ENCODE results near the gene ZFAND2A.

The ZFAND2A gene

DNA sequence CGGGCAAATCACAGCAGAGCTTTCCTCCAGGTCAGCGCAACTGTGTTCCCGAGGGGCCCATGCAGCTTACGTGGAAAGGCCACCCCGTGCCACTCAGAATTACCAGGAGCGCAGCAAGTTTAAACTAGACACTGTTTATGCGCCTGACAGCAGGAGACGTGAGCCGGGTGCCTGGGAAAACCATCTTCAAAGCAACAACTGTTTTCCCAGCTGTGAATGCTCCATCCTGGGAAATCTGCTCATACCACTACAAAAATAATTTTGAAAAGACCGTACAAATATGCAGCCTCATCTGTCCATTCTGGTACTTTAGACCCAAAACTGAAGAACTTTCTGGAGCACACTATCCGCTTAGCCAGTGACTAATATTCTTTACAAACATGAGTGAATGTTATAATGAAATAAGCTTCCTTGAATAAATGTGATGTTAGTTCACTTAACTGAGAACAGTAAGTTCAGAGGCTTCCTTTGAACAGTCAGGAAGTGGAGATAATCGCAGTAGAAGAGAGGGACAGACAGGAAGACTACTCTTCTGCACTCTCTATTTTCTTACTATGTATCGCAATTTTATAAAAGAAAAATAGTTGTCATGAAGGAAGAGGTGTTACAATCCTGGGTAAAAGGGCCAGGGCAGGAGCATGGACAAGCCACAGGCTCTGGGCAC lies 55.3 kb downstream of the ZFAND2A start:
- DNase-seq, result no peak

DNA sequence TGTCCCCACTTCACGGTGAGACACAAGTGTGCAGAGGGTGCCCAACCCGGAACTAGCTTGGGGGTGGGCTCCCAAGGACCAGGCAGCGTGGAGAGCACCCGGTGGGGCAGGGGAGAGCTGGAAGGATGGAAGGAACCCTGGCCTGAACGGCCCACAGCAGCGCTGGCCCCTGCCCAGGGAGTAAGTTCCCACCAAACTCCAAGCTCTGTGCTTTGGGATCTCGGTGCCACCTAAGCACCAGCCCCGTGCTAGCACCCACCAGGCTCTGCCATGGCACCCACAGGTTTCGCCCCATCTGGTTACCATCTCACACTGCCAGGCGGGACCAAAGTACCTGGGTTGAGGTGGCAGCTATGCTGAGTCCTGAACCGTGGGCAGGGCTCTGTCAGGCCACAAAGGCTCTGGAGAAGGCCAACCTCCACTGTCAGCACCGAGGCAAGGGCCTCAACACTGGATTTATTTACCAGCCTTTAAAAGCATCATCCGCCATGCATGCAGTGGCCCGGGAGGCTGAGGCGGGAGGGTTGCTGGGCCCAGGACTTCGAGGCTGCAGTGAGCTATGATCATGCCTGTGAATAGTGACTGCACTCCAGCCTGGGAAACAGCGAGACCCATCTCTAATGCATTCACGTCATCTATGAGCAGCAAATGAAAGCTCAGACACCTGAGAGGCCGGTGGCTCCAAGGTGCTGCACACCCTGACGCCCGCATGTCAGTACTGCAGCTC lies 56.0 kb downstream of the ZFAND2A start:
- DNase-seq, result no peak

DNA sequence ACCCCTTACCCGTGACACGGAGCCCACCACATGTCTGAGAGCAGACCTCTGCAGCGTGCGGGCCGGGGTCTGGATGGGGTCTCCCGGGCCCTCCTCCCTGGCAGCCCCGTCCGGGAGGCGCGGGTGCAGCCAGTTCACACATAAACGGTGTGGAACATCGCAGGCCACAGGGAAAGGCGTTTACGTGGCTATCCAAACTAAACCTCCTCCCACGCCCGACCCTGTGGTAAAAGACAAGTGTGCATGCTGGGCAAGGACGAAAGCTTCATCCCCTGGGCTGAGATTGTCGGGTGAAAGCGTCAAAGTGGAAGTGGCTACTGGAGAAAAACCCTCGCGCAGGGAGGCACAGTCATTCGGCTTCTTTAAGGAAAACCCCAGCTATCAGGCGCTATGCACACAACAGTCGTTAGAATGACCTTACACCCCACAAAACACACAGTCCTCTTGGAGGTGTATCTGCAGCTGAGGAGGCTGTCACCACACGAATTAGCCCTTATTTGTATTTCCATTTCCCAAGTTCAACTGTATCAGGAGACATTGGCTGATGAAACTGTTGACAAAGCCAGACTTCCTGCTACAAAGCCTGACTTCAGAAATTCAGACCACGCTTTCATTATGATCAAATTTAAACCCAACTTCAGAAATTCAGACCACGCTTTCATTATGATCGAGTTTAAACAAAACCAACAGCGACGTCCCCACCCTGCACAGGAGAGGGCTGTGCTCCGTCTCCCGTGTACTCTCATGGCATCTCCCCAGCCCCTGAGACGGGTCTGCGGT lies 56.8 kb downstream of the ZFAND2A start:
- DNase-seq, result no peak

Data from NCI-H82 (cell line).